Adrenal gland (tissue), 12 donors: ENCODE measurements around the gene IL1RAPL1. TPM values are rescaled to one million over a fixed set of nuclear protein-coding genes. Genes with fewer than 3 reads are reported as not detected.

Source experiments
- DNase-seq, 7 donors: peaks; one replicate each; pipeline ENCODE4 v3.0.0-alpha.2; 2019 to 2020
- H3K27ac ChIP-seq, 5 donors: fragments of 200-600 bp; sonication (generic) in 4 of 5; 1 replicate in 3 of 5; 2 replicates in 2 of 5; pipeline versions ENCODE4 v1.5.1 to v1.8.0; 2016 to 2020; ENCODE audit warnings: mild to moderate bottlenecking in 1 of 5
- H3K27me3 ChIP-seq: fragments of 200-600 bp; 2 replicates; pipeline ENCODE4 v1.8.0; 2021
- H3K36me3 ChIP-seq, 2 donors: fragments of 200-600 bp; replicated peaks in 1 of 2; 1 replicate in 1 of 2; 2 replicates in 1 of 2; pipeline versions ENCODE4 v1.5.1 to v1.8.0; 2018 to 2022
- H3K4me1 ChIP-seq, 2 donors: fragments of 200-600 bp; replicated peaks in 1 of 2; 1 replicate in 1 of 2; 2 replicates in 1 of 2; pipeline versions ENCODE4 v1.5.1 to v1.8.0; 2018 to 2021
- H3K4me3 ChIP-seq, 4 donors: fragments of 200-600 bp; sonication (generic) in 3 of 4; one replicate each; pipeline ENCODE4 v1.5.1; 2016 to 2018
- H3K9me3 ChIP-seq, 3 donors: fragments of 200-600 bp; sonication (generic) in 1 of 3; replicated peaks in 1 of 3; 1 replicate in 2 of 3; 2 replicates in 1 of 3; pipeline versions ENCODE4 v1.5.1 to v1.8.0; 2016 to 2021
- POLR2A ChIP-seq, 2 donors: fragments of 450-650 bp; IDR thresholded peaks; one replicate each; pipeline ENCODE4 v1.6.1; 2017; ENCODE audit warnings: antibody characterized with exemption in 2 of 2, mild to moderate bottlenecking in 2 of 2, moderate library complexity in 1 of 2
- WGBS, 4 donors: extraction: QIAGEN DNeasy Blood & Tissue Kit in 2 of 4; methylation state at CpG; one replicate each; pipeline versions ENCODE4 v1.1.5 to v1.1.7; 2013 to 2017; 5-methylcytosine and 5-hydroxymethylcytosine counted together
- intact Hi-C, 2 donors: fragments of 100-400 bp; cut with DNase I; formaldehyde crosslinking; loops; one replicate each; pipeline versions ENCODE4 v1.14.1 to v1.15.0; 2022 to 2023
- polyA plus RNA-seq, 3 donors: library from polyadenylated mRNA; stranded (reverse); fragments of 200-250 nt in 2 of 3; fragments of 350-450 nt in 1 of 3; fragmentation: Illumina TruSeq in 1 of 3; extraction: RNeasy Lipid Tissue Mini Kit (QIAGEN cat#74804) in 1 of 3; gene quantifications; one replicate each; pipeline ENCODE4 v1.2.3, GENCODE V29; 2013 to 2014
- total RNA-seq, 9 donors: library from RNA; depleted of rRNA in 4 of 9; stranded (reverse); fragments of >200 nt in 4 of 9; fragments of 120-200 nt in 1 of 9; fragmentation: NEBNext Ultra II Directional in 1 of 9; extraction: Animal tissue kit (Norgen Biotek cat#: 25700) in 1 of 9; gene quantifications; one replicate each; pipeline versions ENCODE4 v1.1.0 to v1.2.4, GENCODE V29; 2013 to 2023
- TF ChIP-seq, protein P1 (sequence below), 6 experiments: fragments of 450-650 bp in 4 of 6; fragments of 200-600 bp in 2 of 6; sonication (generic) in 1 of 6; IDR thresholded peaks; 1 replicate in 5 of 6; 2 replicates in 1 of 6; pipeline versions ENCODE4 v1.5.1 to v1.8.0; 2016 to 2021; ENCODE audit warnings: antibody characterized with exemption in 6 of 6, mild to moderate bottlenecking in 2 of 6, moderate library complexity in 1 of 6
- donor health status: healthy with polysubstance abuse.
- donor health status: Bipolar disorder and iron deficiency.
- donor health status: DM: yes; HTN: yes; CAD: no.
- donor health status: DM: no; HTN: no; CAD: no.
- donor health status: DM: no; HTN: no; CAD: no.
- donor health status: DM: yes; HTN: yes; CAD: no.

The IL1RAPL1 gene
- total and polyA plus RNA-seq, 12 donors, result 1.1 TPM; not detected in 11

DNA sequence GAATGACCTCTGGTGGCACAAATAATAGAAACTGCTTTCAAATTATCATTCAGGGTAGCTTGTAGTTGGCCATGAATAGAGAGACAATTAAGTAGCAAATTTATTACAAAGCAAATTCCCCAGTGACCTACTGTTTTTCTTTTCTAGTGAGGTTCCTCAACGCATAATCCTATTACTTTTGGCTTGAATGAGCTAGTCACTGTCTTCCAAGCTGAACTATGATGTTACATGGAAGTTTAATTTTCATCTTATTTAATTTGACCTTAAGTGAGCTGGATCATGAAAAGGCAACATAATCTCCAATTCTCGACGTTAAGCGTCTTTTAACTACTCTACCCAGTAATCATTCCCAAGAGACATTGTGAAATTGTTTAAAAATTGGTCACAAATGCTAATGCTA is 1280.7 kb downstream of the IL1RAPL1 start:
- WGBS, 4 donors, result 66 to 87% (median 73%) methylated on average over 4 of the region's 4 CpGs
- H3K9me3 ChIP-seq, result no peaks in the 10 kb centered on the region
- H3K36me3 ChIP-seq, result no peaks in the 10 kb centered on the region
- no peaks in the 10 kb centered on the region for H3K27me3 ChIP-seq
- intact Hi-C loops, result no loop called here
- H3K4me1 ChIP-seq, result no peaks in the 10 kb centered on the region
- TF ChIP-seq, protein P1, sequence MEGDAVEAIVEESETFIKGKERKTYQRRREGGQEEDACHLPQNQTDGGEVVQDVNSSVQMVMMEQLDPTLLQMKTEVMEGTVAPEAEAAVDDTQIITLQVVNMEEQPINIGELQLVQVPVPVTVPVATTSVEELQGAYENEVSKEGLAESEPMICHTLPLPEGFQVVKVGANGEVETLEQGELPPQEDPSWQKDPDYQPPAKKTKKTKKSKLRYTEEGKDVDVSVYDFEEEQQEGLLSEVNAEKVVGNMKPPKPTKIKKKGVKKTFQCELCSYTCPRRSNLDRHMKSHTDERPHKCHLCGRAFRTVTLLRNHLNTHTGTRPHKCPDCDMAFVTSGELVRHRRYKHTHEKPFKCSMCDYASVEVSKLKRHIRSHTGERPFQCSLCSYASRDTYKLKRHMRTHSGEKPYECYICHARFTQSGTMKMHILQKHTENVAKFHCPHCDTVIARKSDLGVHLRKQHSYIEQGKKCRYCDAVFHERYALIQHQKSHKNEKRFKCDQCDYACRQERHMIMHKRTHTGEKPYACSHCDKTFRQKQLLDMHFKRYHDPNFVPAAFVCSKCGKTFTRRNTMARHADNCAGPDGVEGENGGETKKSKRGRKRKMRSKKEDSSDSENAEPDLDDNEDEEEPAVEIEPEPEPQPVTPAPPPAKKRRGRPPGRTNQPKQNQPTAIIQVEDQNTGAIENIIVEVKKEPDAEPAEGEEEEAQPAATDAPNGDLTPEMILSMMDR (IDR thresholded peaks at IDR 0.05), result no peak
- TF ChIP-seq POLR2A (IDR thresholded peaks at IDR 0.05), result no peak
- no peak overlapping the region for H3K27ac ChIP-seq
- H3K4me3 ChIP-seq, result no peak overlapping the region
- DNase-seq, result no peak

DNA sequence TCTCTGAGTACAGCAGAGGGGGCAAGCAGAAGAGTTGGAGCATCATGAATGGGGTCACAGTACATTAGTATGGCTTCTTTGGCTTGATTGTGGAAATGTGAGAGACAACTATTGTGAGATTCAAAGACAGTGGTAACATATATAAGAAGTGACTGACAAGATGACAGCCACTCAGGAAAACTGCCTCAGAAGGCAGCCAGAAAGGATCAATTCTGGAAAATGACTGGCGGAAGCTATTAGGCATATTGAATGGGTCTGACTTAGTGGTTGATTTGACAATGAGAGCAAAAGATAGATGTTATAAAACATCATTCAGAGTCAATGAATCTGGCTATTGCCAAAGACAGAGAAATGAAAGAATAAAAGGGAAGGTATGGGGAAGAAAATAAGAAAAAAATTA is 1282.6 kb downstream of the IL1RAPL1 start:
- 79 to 87% (median 82%) methylated on average over 1 of the region's 1 CpG for WGBS, 4 donors

DNA sequence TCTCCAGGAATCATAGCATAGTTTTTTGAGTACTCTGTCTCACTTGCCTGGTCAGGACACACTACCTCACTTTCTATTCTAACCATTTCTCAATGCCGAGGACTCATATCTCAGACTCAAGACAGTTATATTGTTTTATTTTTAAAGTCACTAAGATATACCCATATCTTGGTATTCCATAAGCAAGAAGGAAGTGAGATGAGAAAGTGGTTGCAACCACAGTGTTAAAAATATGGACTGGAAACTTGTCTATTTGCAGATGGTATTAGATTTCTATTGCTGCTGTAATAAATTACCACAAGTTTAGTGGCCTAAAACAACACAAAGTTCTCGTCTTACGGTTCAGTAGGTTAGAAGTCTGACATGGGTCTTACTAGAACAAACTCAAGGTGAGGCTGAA is 1283.4 kb downstream of the IL1RAPL1 start:
- Histone ChIP-seq H3K4me3 (no peak overlapping the region), H3K4me1 (no peaks in the 10 kb centered on the region), H3K36me3 (no peaks in the 10 kb centered on the region), H3K9me3 (no peaks in the 10 kb centered on the region), H3K27me3 (no peaks in the 10 kb centered on the region), H3K27ac (no peak overlapping the region)
- intact Hi-C loops, result no loop called here
- no peak for TF ChIP-seq POLR2A (IDR thresholded peaks at IDR 0.05)
- TF ChIP-seq, protein P1 (IDR thresholded peaks at IDR 0.05), result no peak
- no peak for DNase-seq
- WGBS, 4 donors, result 60 to 77% (median 64%) methylated on average over 3 of the region's 3 CpGs

More for the DNA sequence above, 1282.6 kb downstream of the IL1RAPL1 start:
- Histone ChIP-seq H3K27me3 (no peaks in the 10 kb centered on the region), H3K36me3 (no peaks in the 10 kb centered on the region), H3K4me1 (no peaks in the 10 kb centered on the region), H3K9me3 (no peaks in the 10 kb centered on the region), H3K4me3 (no peak overlapping the region), H3K27ac (no peak overlapping the region)
- TF ChIP-seq, protein P1 (IDR thresholded peaks at IDR 0.05), result no peak
- TF ChIP-seq POLR2A (IDR thresholded peaks at IDR 0.05), result no peak
- no peak for DNase-seq
- intact Hi-C loops, result no loop called here

DNA sequence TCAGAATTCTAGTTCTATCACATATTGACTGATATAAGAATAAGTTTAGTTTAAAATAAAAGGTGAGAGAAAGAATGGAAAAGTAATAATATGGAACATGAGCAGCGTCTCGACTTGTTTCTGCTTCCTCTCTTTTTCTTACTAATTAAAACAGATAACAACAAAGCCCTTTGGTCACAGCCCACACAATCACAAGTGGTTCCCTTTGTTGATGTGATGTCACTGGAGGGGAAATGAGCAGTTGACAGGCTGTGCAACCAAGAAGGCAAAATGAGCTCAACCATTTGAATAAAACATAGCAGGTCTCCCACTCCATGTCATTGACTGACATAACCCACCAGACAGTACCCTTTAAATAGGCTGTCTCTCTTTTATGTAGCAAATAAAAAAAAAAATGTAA is 1285.6 kb downstream of the IL1RAPL1 start:
- Histone ChIP-seq H3K27ac (no peak overlapping the region), H3K27me3 (no peaks in the 10 kb centered on the region), H3K36me3 (no peaks in the 10 kb centered on the region), H3K9me3 (no peaks in the 10 kb centered on the region), H3K4me3 (no peak overlapping the region), H3K4me1 (no peaks in the 10 kb centered on the region)
- no peak for DNase-seq
- 69 to 86% (median 72%) methylated on average over 2 of the region's 2 CpGs for WGBS, 4 donors
- intact Hi-C loops, result no loop called here
- no peak for TF ChIP-seq POLR2A (IDR thresholded peaks at IDR 0.05)
- TF ChIP-seq, protein P1 (IDR thresholded peaks at IDR 0.05), result no peak
